Activated naive CD4-positive, alpha-beta T cell treated with anti-CD3 and anti-CD28 coated beads, Interleukin-2, amount 50 U/mL, for 72 hours (primary cell): ENCODE results near the gene GNAS-AS1. TPM values are rescaled to one million over a fixed set of nuclear protein-coding genes. Genes with fewer than 3 reads are reported as not detected.
A peak's percentile ranks its signal among the peaks of the same experiment; 100 is the strongest.

Experiments
- ATAC-seq, 2 donors: fragments of 150-1000 bp; cut with Tn5 transposase; 2 replicates each; pipeline ENCODE4 v1.10.0; 2021; ENCODE audit warnings: mild to moderate bottlenecking in 2 of 2, moderate library complexity in 2 of 2
- DNase-seq, 2 donors: peaks; one replicate each; pipeline ENCODE4 v3.0.0; 2021 to 2022; ENCODE audit warnings: low spot score in 2 of 2
- H3K27ac Mint-ChIP-seq, 2 donors: one replicate each; pipeline ENCODE4 v1.8.0; 2022; ENCODE audit warnings: mild to moderate bottlenecking in 2 of 2, mixed read lengths in 2 of 2
- H3K36me3 Mint-ChIP-seq, 2 donors: one replicate each; pipeline ENCODE4 v1.8.0; 2022; ENCODE audit warnings: mixed read lengths in 2 of 2
- H3K9me3 Mint-ChIP-seq, 2 donors: one replicate each; pipeline ENCODE4 v1.8.0; 2022; ENCODE audit warnings: mixed read lengths in 2 of 2
- total RNA-seq, 2 donors: library from RNA; stranded (reverse); gene quantifications; one replicate each; pipeline ENCODE4 v1.2.3, GENCODE V29; 2022

Gene GNAS-AS1
- total RNA-seq, 2 donors from 2014 or later, result 3.0 to 3.4 TPM

DNA sequence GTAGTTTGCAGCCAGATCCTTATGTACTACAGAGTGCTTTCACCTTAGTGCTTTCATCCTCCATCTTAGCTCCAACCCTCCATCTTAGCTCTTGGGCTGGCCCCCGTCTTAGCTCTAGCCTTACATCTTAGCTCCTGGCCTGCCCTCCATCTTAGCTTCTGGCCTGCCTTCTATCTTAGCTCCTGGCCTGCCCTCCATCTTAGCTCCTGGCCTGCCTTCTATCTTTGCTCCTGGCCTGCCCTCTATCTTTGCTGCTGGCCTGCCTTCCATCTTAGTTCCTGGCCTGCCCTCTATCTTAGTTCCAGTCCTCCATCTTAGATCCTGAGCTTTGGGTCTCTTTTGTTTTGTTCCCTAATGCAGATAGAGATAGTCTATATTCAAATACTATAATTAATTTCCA is 23.8 kb upstream of the GNAS-AS1 start:
- Mint-ChIP-seq H3K36me3 (no peaks in the 10 kb centered on the region), H3K27ac (peak overlapping the region in 1 of 2 donors; percentile 33), H3K9me3 (no peaks in the 10 kb centered on the region)
- ATAC-seq, result no peak
- DNase-seq, result no peak

DNA sequence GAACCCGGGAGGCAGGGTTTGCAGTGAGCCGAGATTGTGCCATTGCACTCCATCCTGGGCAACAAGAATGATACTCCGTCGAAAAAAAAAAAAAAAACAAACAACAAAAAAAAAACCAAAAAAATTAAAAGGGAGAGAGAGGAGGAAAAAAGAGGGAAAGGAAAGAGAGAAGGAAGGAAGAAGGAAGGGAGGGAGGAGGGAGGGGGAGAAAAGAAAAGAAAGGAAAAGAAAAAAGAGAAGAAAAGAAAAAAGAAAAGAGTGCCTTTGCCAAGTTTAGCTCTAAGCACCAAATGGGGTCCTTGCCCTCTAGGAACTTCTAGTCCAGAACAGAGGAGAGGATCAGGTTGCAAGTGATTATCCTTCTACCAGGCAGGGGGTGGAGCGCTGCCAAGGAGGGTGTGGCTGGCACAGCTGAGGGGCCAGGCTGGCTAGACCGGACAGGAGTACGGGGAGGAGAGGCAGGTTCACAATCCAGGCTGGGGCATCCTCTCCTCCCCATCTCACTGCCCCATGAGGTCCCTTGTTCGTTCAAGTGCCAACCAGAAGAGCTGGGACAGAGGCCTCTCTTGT is 20.9 kb upstream of the GNAS-AS1 start:
- Mint-ChIP-seq H3K27ac (no peak overlapping the region), H3K36me3 (no peaks in the 10 kb centered on the region), H3K9me3 (no peaks in the 10 kb centered on the region)
- no peak for DNase-seq
- no peak for ATAC-seq

DNA sequence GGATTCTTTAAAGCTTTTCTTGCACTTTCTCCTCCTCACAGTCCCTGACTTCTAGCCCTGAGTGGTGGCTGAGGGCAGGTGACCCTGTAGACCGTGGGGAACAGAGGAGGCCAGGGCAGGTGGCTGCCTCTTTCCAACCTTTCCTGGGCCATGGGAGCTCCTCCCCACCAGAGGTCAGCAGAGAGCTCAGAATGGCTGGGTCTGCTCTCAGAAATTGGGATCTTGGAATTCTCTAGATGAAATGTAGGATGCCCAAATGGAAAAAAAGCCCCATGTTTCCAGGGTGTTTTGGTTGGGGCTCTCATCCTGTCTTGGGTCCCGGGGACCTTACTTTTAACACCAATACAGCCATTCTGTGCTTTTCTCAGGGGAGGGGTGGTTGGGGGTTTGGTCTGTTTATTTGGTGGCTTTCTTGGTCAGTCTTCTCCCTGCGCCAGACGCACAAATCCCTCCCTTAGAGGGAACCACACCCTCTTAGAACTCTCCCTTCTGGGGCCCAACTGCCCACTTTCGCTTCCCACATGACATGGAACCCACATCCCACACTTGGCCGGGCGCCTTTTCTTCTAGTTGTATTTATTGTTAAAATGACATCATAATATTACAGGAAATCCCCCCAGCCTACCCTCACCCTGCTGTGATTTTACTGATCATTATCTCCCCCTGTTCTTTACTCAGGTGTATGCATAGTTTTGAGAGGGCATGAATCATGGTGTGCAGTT is 19.8 kb upstream of the GNAS-AS1 start:
- DNase-seq (peak in 1 of 2 donors; percentile 67), ATAC-seq (peak; percentile 77 to 90)
- Mint-ChIP-seq H3K27ac (peak overlapping the region in 1 of 2 donors; percentile 56), H3K36me3 (no peaks in the 10 kb centered on the region), H3K9me3 (no peaks in the 10 kb centered on the region)

DNA sequence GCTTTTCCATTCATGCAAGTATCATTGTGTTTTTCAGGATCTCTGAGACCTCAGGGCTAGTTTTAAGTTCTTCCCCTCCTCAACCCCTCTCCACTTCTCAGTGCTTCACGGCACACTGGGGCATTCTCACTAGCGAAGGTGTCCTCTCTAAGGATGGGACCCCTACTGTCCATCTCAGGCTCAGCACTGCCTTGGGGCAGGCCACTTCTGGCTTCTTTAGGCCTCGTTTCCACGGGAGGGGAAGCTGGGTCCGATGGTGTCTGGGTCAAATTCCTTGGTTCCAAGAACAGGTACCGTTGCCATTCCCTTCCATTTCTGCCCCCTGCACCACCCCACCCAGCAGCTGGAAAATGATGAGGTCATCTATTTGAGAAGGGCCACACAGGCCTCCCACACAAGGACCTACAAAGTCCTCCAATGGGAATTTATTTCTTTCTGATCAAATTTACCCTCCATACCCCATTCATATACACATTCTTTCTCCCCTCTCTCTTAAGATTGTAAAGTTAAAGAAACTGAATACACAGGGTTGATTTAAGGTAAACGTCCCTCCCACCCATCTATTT is 19.0 kb upstream of the GNAS-AS1 start:
- peak overlapping the region in 1 of 2 donors; percentile 56 for H3K27ac Mint-ChIP-seq
- no peaks in the 10 kb centered on the region for H3K36me3 Mint-ChIP-seq
- H3K9me3 Mint-ChIP-seq, result no peaks in the 10 kb centered on the region
- no peak for DNase-seq
- ATAC-seq, result no peak

DNA sequence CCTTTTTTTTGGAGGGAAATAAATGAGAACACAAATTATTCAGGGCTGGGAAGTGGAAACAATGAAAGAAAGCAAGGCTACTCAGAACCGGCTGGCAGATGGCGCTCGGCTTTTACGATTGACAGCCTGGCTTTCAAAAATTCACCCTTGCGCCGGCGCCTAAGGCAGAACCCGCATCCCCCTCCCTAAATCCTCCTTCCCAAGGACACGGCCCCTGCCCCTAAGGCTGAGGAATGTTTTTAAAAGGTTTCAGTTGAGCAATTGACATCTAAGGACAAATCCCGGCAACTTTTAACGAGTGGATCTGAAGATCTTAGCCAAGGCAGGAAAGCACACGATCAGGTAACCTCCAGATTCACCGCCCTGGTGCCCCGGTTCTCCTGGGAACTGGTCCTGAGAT is 18.1 kb upstream of the GNAS-AS1 start:
- Mint-ChIP-seq H3K9me3 (no peaks in the 10 kb centered on the region), H3K27ac (no peak overlapping the region), H3K36me3 (no peaks in the 10 kb centered on the region)
- no peak for DNase-seq
- no peak for ATAC-seq

DNA sequence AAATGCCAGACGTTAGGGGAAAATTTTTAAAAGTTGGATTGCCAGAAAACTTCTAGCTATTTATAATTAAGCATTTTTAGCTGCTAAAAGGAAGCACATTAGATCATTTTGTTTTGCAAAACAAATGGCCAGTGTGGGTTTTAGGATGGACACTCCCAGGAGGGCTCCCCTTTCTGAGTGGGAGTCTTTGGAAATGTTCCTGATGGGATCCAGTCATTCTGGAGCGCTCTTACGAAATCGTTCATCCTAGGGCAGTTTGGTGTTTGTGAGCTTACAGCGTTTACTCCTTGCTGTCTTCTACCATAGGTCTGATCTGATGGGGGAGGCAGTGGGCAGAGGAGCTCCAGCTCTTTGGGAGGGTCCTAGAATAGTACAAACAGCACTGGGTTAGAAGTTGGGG is 16.5 kb upstream of the GNAS-AS1 start:
- H3K9me3 Mint-ChIP-seq, result no peaks in the 10 kb centered on the region
- no peak overlapping the region for H3K27ac Mint-ChIP-seq
- no peaks in the 10 kb centered on the region for H3K36me3 Mint-ChIP-seq
- no peak for DNase-seq
- no peak for ATAC-seq

DNA sequence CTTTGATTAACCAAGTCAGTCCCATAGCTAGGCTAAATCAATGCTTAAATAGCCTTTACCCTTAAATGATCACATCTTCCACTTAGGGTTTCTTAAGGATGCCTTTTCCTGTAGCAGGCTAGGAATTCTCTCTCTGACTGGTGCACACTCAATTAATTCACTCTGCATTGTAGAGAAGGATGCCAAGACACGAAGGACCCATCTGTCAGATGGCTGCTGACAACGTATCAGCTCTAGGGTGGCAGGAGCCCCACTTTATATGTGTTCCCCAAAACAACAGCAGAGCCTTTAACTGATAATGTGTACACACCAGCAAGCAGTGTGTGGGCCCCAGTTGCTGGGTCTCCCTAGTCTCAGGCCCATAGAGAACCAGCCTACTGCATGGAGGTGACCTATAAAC is 15.1 kb upstream of the GNAS-AS1 start:
- Mint-ChIP-seq H3K36me3 (no peaks in the 10 kb centered on the region), H3K27ac (no peak overlapping the region), H3K9me3 (no peaks in the 10 kb centered on the region)
- no peak for DNase-seq
- no peak for ATAC-seq

DNA sequence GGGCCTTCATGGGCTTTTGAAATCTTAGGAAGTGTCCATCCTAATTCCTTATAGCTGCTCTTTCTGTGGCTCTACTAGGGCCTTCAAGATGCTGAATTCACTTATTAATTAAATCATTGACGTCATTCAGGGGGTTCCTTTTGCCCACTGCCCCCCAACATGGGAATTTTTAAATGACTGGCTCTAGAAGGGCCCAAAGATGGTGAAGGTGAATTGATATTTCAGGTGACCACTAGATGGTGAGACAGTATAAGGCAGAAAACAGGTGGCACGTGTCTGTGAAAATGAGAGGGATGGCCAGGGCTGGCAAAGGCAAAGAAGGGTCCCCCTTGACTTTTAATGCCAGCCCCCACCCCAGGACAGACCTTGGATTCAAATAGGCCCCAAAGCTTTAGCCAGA is 13.6 kb upstream of the GNAS-AS1 start:
- DNase-seq (no peak), ATAC-seq (no peak)
- Mint-ChIP-seq H3K36me3 (no peaks in the 10 kb centered on the region), H3K27ac (no peak overlapping the region), H3K9me3 (no peaks in the 10 kb centered on the region)

DNA sequence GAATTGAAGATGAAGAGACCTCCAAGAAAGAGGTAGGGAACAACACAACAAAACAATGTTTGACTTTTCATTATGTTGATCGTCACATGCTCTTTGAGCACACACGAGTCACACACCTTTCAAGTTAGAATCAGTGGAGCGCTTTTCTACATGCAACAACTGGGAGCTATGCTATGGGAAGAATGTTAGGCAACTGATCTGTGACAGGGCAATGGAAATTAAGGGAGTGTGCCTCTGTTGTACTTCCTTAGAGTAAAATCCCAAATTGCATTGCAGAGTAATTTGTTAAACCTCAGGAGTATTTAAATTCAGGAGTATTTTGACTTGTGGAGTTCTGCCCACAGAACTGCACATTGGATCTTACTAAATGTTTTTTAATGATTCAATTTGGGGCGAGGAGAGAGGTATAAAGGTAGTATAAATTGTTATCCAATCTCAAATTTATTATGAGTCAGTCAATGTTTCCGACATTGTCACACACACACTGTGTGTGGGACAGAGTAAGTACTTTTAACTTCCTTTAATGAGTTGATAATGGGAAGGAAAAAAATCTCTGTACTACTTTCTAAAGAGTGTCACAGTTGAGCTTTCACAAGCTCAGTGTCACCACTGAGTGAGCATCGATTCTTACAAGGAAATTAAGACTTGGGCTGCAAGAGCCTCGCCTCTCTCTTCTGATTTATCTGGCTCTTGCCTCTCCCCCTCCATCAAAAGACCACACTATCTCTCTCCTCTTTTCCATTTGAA is 12.5 kb upstream of the GNAS-AS1 start:
- no peak for DNase-seq
- H3K27ac Mint-ChIP-seq, result no peak overlapping the region
- H3K36me3 Mint-ChIP-seq, result no peaks in the 10 kb centered on the region
- no peaks in the 10 kb centered on the region for H3K9me3 Mint-ChIP-seq
- no peak for ATAC-seq

DNA sequence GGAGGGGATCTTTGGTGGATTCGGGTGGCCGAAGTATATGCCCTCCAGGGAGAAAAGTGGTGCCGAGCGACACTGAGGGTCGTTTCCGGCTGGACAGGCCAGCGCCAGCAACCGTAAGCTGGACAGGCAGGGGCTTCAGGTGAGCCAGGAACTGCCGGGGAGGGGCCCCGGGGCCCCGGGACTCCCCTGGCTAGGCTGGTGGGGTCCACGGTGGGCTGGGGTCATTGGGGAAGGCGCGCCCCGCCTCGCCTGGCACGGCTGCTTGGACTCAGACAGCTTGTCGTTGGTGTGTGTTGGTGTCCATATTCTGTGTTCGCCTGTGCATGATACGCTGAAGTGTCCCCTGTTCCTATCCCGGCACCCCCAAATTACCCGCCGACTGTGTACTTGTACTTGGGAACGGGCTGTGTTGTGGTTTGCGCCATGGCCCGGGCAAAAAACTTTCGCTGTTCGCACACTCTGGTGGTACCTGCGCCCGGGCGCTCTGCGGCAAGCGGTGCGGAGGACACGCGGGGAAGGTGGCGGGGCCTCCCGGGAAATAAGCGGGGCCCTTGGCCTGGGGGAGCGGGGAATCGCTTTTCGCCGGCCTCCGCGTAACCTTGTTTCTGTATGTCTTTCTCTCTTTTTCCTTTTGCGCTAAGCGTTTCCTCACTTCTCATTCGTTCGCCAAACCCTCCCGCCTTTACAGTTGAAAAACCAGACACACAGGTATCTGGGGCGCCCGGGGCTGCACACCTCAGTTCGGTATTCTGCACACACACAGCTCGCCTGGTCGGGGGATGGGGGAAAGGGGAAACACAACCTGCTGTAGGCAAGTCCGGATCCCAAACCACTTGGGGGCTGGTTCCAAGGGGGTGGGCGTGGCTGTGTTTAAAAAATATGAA is 5.0 kb upstream of the GNAS-AS1 start:
- peaks cover under 1 to 8% of the 10 kb centered on the region in 2 donors for H3K36me3 Mint-ChIP-seq
- H3K27ac Mint-ChIP-seq, result no peak overlapping the region
- no peak for ATAC-seq
- H3K9me3 Mint-ChIP-seq, result no peaks in the 10 kb centered on the region
- no peak for DNase-seq

DNA sequence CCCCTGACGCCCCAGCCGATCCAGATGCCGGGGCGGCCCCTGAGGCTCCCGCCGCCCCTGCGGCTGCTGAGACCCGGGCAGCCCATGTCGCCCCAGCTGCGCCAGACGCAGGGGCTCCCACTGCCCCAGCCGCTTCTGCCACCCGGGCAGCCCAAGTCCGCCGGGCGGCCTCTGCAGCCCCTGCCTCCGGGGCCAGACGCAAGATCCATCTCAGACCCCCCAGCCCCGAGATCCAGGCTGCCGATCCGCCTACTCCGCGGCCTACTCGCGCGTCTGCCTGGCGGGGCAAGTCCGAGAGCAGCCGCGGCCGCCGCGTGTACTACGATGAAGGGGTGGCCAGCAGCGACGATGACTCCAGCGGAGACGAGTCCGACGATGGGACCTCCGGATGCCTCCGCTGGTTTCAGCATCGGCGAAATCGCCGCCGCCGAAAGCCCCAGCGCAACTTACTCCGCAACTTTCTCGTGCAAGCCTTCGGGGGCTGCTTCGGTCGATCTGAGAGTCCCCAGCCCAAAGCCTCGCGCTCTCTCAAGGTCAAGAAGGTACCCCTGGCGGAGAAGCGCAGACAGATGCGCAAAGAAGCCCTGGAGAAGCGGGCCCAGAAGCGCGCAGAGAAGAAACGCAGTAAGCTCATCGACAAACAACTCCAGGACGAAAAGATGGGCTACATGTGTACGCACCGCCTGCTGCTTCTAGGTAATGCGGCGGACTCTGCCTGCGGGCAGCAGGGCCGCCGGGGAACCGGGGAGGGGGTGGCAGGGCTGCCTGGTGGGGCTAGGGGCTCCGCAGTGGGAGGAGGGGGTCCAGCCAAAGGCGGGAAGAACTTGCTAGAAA is 4.2 kb upstream of the GNAS-AS1 start:
- DNase-seq (peak in 1 of 2 donors; percentile 15), ATAC-seq (peak in 1 of 2 donors; percentile 41)
- no peaks in the 10 kb centered on the region for H3K9me3 Mint-ChIP-seq
- no peak overlapping the region for H3K27ac Mint-ChIP-seq
- peaks cover 7 to 17% of the 10 kb centered on the region in 2 donors for H3K36me3 Mint-ChIP-seq

DNA sequence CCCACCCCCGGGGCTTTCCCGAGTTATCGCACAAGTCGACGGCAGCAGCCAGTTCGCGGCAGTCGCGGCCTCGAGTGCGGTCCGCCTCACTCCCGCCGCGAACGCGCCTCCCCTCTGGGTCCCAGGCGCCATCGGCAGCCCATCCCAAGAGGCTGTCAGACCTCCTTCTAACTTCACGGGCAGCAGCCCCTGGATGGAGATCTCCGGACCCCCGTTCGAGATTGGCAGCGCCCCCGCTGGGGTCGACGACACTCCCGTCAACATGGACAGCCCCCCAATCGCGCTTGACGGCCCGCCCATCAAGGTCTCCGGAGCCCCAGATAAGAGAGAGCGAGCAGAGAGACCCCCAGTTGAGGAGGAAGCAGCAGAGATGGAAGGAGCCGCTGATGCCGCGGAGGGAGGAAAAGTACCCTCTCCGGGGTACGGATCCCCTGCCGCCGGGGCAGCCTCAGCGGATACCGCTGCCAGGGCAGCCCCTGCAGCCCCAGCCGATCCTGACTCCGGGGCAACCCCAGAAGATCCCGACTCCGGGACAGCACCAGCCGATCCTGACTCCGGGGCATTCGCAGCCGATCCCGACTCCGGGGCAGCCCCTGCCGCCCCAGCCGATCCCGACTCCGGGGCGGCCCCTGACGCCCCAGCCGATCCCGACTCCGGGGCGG is 3.4 kb upstream of the GNAS-AS1 start:
- peaks cover 7 to 18% of the 10 kb centered on the region in 2 donors for H3K36me3 Mint-ChIP-seq
- DNase-seq (no peak), ATAC-seq (no peak)
- no peak overlapping the region for H3K27ac Mint-ChIP-seq
- H3K9me3 Mint-ChIP-seq, result no peaks in the 10 kb centered on the region

DNA sequence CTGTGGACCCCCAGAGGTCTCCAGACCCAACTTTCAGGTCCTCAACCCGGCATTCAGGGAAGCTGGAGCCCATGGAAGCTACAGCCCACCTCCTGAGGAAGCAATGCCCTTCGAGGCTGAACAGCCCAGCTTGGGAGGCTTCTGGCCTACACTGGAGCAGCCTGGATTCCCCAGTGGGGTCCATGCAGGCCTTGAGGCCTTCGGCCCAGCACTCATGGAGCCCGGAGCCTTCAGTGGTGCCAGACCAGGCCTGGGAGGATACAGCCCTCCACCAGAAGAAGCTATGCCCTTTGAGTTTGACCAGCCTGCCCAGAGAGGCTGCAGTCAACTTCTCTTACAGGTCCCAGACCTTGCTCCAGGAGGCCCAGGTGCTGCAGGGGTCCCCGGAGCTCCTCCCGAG is 2.8 kb upstream of the GNAS-AS1 start:
- peaks cover 7 to 18% of the 10 kb centered on the region in 2 donors for H3K36me3 Mint-ChIP-seq
- no peaks in the 10 kb centered on the region for H3K9me3 Mint-ChIP-seq
- DNase-seq, result peak in 1 of 2 donors; percentile 15
- ATAC-seq, result no peak
- H3K27ac Mint-ChIP-seq, result no peak overlapping the region

DNA sequence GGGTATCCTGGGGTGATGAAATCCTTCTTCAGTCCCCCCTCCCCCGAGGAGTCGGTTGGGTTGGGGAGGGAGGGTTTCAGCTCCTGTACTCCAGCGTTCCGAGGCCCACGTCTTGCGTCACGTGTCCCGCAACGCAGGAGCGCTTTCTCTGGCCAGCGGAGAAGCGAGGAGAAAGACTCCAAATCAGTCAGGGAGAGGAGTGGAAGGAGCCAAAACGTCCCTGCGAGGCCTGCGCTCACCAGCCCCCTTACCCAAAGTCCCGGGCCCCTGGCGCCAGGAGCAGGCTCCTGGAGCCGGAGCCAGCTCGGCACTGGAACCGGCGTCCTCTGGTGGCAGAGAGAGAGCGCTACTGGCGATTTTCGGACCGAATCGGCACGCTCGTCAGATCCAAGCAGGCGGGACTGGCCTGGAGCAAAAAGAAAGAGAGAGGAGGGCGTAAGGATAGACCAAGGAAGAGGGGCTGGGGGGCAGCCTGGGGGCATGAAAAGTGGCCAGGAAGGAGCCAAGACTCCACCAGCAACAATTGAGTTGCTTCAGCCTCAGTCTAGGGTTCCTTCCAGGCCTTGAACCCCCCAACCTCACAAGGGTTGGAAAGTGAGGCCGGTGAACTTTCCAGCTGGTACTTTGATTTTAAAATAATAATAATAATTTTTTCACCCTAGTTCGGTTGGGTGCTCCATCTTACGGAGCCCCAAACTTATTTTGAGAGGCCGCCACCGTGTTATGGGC is 2.0 kb upstream of the GNAS-AS1 start, which contains the start of gene GNAS:
TSS of gene GNAS (plus strand) at position 174 of the 729 bp plus-strand sequence.
- Mint-ChIP-seq H3K9me3 (no peaks in the 10 kb centered on the region), H3K36me3 (peaks cover 7 to 18% of the 10 kb centered on the region in 2 donors), H3K27ac (peak within 1 kb of the TSS in 1 of 2 donors; percentile 24)
- ATAC-seq, result peak; percentile 25 to 51
- peak in 1 of 2 donors; percentile 68 for DNase-seq
